HL-60 (cell line): ENCODE results near the gene NKX1-1.

Experiments
- DNase-seq, 2 experiments: peaks; one replicate each; pipeline ENCODE4 v3.0.0-alpha.2; 2010 to 2020; ENCODE audit warnings: low read depth in 1 of 2, low spot score in 1 of 2
- H3K27ac ChIP-seq: fragments of 250-450 bp; sonication (Bioruptor Pico); replicated peaks from 2 replicates; pipeline ENCODE4 v1.5.1; 2020; ENCODE audit warnings: mild to moderate bottlenecking, moderate library complexity
- H3K27me3 ChIP-seq: fragments of 250-450 bp; sonication (Bioruptor Pico); 2 replicates; pipeline ENCODE4 v1.5.1; 2021; ENCODE audit warnings: mild to moderate bottlenecking, moderate library complexity; ENCODE audit not compliant: insufficient read depth, poor library complexity, severe bottlenecking
- H3K4me3 ChIP-seq: replicated peaks from 2 replicates; pipeline ENCODE4 v1.5.1; 2011; ENCODE audit warnings: mild to moderate bottlenecking, control low read depth, low read length; ENCODE audit not compliant: insufficient read depth
- GABPA ChIP-seq: IDR thresholded peaks from 2 replicates; pipeline ENCODE4 v1.6.1; 2012; ENCODE audit warnings: low read depth
- POLR2AphosphoS5 ChIP-seq: IDR thresholded peaks from 2 replicates; pipeline ENCODE4 v1.6.1; 2012; ENCODE audit warnings: low read depth
- SPI1 ChIP-seq: IDR thresholded peaks from 2 replicates; pipeline ENCODE4 v1.6.1; 2012; ENCODE audit warnings: low read depth, mild to moderate bottlenecking, borderline replicate concordance
- TF ChIP-seq, protein P1 (sequence below): IDR thresholded peaks from 2 replicates; pipeline ENCODE4 v1.6.1; 2012; ENCODE audit warnings: low read depth; ENCODE audit not compliant: insufficient replicate concordance
- TF ChIP-seq, protein P2 (sequence below): IDR thresholded peaks from one replicate; pipeline ENCODE4 v1.5.1; 2011; ENCODE audit warnings: low read length, control low read depth, inconsistent platforms; ENCODE audit not compliant: insufficient read depth

NKX1-1 gene

DNA sequence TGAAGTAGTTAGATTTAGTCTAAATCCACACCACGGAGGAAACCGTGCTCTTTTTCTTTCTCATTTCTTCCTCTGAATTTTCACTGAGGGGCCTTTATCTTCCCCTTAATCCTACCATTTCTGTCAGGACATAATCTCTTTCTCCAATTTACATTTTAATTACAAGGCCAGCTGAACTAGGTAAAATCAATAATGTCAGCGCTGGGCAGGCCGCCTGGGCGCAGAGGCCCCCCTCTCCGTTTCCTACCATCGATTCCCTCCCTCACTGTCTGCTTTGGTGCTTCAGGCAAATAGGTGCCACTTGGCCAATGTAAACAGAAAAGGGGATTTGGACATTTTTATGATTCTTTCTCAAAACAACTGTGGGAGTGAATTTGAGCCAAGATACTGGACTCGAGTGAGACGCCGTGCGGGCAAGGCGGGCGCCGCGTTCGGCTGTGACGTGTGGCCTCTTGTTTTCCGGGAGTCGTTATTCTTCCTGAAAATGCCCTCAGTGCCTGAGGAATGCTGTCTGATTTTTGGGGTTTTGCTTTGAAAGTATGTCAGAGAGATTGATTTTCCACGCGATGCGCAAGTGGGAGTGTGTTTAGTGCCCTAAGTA, 36.7 kb downstream of the NKX1-1 start:
- Histone ChIP-seq H3K27me3 (no peaks in the 10 kb centered on the region), H3K4me3 (no peak overlapping the region), H3K27ac (no peak overlapping the region)
- no peak for DNase-seq
- TF ChIP-seq SPI1 (no peak), POLR2AphosphoS5 (no peak), GABPA (no peak)

DNA sequence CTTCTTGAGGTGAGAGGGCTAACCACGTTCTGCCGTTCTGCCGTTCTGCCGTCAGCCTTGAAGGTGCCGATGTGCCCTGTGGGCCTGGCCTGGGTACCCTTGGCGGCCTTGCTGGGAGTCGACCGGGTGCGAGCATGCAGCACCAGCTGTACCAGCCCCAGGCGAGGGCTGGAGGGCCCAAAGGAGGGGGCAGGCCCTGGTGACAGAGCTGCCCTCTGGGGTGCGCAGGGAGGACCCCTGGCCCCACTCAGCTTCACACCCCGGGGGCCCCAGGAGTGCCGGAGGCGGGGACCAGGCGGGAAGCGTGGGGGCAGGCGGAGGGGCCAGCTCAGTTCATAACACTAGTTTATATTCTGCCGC, 37.2 kb downstream of the NKX1-1 start:
- no peak for DNase-seq
- Histone ChIP-seq H3K27ac (no peak overlapping the region), H3K27me3 (no peaks in the 10 kb centered on the region), H3K4me3 (no peak overlapping the region)
- TF ChIP-seq GABPA (no peak), POLR2AphosphoS5 (no peak), SPI1 (no peak)
- TF ChIP-seq, protein P1, sequence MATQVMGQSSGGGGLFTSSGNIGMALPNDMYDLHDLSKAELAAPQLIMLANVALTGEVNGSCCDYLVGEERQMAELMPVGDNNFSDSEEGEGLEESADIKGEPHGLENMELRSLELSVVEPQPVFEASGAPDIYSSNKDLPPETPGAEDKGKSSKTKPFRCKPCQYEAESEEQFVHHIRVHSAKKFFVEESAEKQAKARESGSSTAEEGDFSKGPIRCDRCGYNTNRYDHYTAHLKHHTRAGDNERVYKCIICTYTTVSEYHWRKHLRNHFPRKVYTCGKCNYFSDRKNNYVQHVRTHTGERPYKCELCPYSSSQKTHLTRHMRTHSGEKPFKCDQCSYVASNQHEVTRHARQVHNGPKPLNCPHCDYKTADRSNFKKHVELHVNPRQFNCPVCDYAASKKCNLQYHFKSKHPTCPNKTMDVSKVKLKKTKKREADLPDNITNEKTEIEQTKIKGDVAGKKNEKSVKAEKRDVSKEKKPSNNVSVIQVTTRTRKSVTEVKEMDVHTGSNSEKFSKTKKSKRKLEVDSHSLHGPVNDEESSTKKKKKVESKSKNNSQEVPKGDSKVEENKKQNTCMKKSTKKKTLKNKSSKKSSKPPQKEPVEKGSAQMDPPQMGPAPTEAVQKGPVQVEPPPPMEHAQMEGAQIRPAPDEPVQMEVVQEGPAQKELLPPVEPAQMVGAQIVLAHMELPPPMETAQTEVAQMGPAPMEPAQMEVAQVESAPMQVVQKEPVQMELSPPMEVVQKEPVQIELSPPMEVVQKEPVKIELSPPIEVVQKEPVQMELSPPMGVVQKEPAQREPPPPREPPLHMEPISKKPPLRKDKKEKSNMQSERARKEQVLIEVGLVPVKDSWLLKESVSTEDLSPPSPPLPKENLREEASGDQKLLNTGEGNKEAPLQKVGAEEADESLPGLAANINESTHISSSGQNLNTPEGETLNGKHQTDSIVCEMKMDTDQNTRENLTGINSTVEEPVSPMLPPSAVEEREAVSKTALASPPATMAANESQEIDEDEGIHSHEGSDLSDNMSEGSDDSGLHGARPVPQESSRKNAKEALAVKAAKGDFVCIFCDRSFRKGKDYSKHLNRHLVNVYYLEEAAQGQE: no peak
- TF ChIP-seq, protein P2, sequence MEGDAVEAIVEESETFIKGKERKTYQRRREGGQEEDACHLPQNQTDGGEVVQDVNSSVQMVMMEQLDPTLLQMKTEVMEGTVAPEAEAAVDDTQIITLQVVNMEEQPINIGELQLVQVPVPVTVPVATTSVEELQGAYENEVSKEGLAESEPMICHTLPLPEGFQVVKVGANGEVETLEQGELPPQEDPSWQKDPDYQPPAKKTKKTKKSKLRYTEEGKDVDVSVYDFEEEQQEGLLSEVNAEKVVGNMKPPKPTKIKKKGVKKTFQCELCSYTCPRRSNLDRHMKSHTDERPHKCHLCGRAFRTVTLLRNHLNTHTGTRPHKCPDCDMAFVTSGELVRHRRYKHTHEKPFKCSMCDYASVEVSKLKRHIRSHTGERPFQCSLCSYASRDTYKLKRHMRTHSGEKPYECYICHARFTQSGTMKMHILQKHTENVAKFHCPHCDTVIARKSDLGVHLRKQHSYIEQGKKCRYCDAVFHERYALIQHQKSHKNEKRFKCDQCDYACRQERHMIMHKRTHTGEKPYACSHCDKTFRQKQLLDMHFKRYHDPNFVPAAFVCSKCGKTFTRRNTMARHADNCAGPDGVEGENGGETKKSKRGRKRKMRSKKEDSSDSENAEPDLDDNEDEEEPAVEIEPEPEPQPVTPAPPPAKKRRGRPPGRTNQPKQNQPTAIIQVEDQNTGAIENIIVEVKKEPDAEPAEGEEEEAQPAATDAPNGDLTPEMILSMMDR: no peak

DNA sequence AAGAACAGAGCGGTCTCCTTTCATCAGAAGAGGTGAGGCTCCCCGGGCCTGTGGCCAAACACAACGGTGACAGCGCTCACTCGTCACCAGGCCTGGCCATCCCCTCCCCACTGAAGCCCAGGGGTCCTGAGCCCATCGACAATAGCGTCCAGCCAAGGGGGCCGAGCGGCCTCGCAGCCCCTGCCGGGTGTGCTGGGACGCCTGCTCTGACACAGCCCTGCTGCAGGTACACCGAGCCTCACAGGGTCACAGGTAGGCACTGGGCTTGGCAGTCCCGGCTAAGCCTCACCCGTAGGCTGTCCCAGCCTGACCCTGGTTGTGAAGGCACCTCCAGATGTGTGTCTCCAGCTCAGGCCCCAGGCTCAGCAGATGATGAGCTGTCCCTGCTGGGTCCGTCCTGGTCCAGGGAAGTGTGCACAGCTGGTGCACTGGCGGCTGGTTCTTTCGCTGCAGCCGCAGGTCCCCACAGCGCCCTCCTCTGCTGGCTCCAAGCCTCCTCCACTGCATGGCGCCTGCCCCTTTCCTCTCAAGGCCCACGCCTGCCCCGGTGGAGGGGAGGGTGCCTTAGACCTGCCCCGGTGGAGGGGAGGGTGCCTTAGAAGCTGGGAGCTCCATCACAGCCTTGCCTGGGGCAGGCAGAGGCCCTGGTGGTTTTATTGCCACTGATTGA, 37.7 kb downstream of the NKX1-1 start:
- TF ChIP-seq POLR2AphosphoS5 (no peak), GABPA (no peak), SPI1 (no peak)
- TF ChIP-seq, protein P1: no peak
- TF ChIP-seq, protein P2: no peak
- no peak for DNase-seq
- H3K27ac ChIP-seq: no peak overlapping the region
- no peak overlapping the region for H3K4me3 ChIP-seq
- no peaks in the 10 kb centered on the region for H3K27me3 ChIP-seq

DNA sequence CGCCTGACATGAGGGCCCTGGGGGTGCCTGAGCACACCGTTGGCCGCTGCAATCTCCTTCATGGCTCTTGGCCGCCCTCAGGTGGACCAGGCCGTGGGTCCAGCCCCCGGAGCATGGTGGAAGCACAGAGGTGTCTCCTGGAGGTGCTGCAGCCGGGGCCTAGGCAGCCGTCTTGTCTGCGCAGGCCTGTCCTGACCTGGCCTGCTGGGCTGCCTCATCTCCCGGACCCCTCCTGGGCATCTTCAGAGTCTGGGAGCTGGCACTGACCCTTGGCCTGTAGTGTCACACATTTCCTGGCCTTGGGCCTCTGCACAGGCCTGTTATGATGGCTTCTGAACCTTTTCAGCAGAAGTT, 38.3 kb downstream of the NKX1-1 start:
- TF ChIP-seq POLR2AphosphoS5 (no peak), SPI1 (no peak), GABPA (no peak)
- TF ChIP-seq, protein P2: no peak
- TF ChIP-seq, protein P1: no peak
- no peak overlapping the region for H3K27ac ChIP-seq
- no peaks in the 10 kb centered on the region for H3K27me3 ChIP-seq

More for the DNA sequence above, 38.3 kb downstream of the NKX1-1 start:
- no peak overlapping the region for H3K4me3 ChIP-seq
- no peak for DNase-seq
